HL-60 (cell line): ENCODE measurements around the gene SMARCC2.

ENCODE experiments used
- DNase-seq, 2 experiments: peaks; one replicate each; pipeline ENCODE4 v3.0.0-alpha.2; 2010 to 2020; ENCODE audit warnings: low read depth in 1 of 2, low spot score in 1 of 2
- H3K27ac ChIP-seq: fragments of 250-450 bp; sonication (Bioruptor Pico); replicated peaks from 2 replicates; pipeline ENCODE4 v1.5.1; 2020; ENCODE audit warnings: mild to moderate bottlenecking, moderate library complexity
- H3K27me3 ChIP-seq: fragments of 250-450 bp; sonication (Bioruptor Pico); 2 replicates; pipeline ENCODE4 v1.5.1; 2021; ENCODE audit warnings: mild to moderate bottlenecking, moderate library complexity; ENCODE audit not compliant: insufficient read depth, poor library complexity, severe bottlenecking
- H3K4me3 ChIP-seq: replicated peaks from 2 replicates; pipeline ENCODE4 v1.5.1; 2011; ENCODE audit warnings: mild to moderate bottlenecking, control low read depth, low read length; ENCODE audit not compliant: insufficient read depth
- CTCF ChIP-seq: IDR thresholded peaks from one replicate; pipeline ENCODE4 v1.5.1; 2011; ENCODE audit warnings: low read length, control low read depth, inconsistent platforms; ENCODE audit not compliant: insufficient read depth
- GABPA ChIP-seq: IDR thresholded peaks from 2 replicates; pipeline ENCODE4 v1.6.1; 2012; ENCODE audit warnings: low read depth
- POLR2AphosphoS5 ChIP-seq: IDR thresholded peaks from 2 replicates; pipeline ENCODE4 v1.6.1; 2012; ENCODE audit warnings: low read depth
- REST ChIP-seq: IDR thresholded peaks from 2 replicates; pipeline ENCODE4 v1.6.1; 2012; ENCODE audit warnings: low read depth; ENCODE audit not compliant: insufficient replicate concordance
- SPI1 ChIP-seq: IDR thresholded peaks from 2 replicates; pipeline ENCODE4 v1.6.1; 2012; ENCODE audit warnings: low read depth, mild to moderate bottlenecking, borderline replicate concordance

SMARCC2 gene

GRCh38 chr12:56188131-56188777, 1.0 kb downstream of the SMARCC2 start:
- Histone ChIP-seq H3K27me3 (no peaks in the 10 kb centered on the region), H3K4me3 (peak overlapping the region; percentile 86), H3K27ac (peak overlapping the region; percentile 78)
- DNase-seq: peak in 1 of 2 experiments; percentile 30
- TF ChIP-seq GABPA (no peak), CTCF (no peak), SPI1 (no peak), POLR2AphosphoS5 (no peak), REST (no peak)

GRCh38 chr12:56186957-56187356, 2.3 kb downstream of the SMARCC2 start:
- Histone ChIP-seq H3K27me3 (no peaks in the 10 kb centered on the region), H3K27ac (peak overlapping the region; percentile 18; the same call in 1 of the 2 replicates), H3K4me3 (peak overlapping the region; percentile 86; the same call in 1 of the 2 replicates)
- DNase-seq: peak in 1 of 2 experiments; percentile 28
- no peak for TF ChIP-seq GABPA
- TF ChIP-seq POLR2AphosphoS5: no peak
- TF ChIP-seq CTCF: no peak
- TF ChIP-seq REST: no peak
- no peak for TF ChIP-seq SPI1

- TF ChIP-seq CTCF (no peak), POLR2AphosphoS5 (no peak), SPI1 (no peak), GABPA (no peak), REST (no peak)
- Histone ChIP-seq H3K27me3 (no peaks in the 10 kb centered on the region), H3K27ac (no peak overlapping the region), H3K4me3 (no peak overlapping the region)
- DNase-seq: no peak
Measured at GRCh38 chr12:56178347-56178746, 10.9 kb downstream of the SMARCC2 start.
